OCI-LY7 (cell line): ENCODE measurements around the gene ZMIZ1. TPM values are rescaled to one million over a fixed set of nuclear protein-coding genes. Genes with fewer than 3 reads are reported as not detected.

ENCODE experiments used
- BruUV-seq: library from RNA; stranded (reverse); fragments of 400-500 nt; replicated peaks from 2 replicates; lab custom pipeline; 2021; lab: Mats Ljungman, UMichigan
- CTCF ChIA-PET: fragments of 300-600 bp; sonication (Branson Sonifier 250); formaldehyde crosslinking; loops from one replicate; lab custom pipeline; 2022; ENCODE audit warnings: antibody characterized with exemption; ENCODE audit not compliant: unreplicated experiment; lab: Charles Lee
- POLR2A ChIA-PET: fragments of 300-600 bp; sonication (Branson Sonifier 250); formaldehyde crosslinking; loops from one replicate; lab custom pipeline; 2022; ENCODE audit warnings: antibody characterized with exemption; lab: Charles Lee
- DNase-seq: peaks from one replicate; pipeline ENCODE4 v3.0.0-alpha.2; 2015; ENCODE audit warnings: low spot score
- H2AFZ ChIP-seq: fragments of 200-600 bp; sonication (generic), shearing (Covaris generic); 2 replicates; pipeline ENCODE4 v1.6.1; 2014; ENCODE audit warnings: mild to moderate bottlenecking, antibody characterized with exemption, low read length, moderate library complexity
- H3K27ac ChIP-seq: fragments of 200-600 bp; sonication (generic); 2 replicates; pipeline ENCODE4 v1.5.1; 2014; ENCODE audit warnings: mixed run types, low read depth, mild to moderate bottlenecking, moderate library complexity, low read length, inconsistent platforms; ENCODE audit not compliant: poor library complexity, severe bottlenecking
- H3K36me3 ChIP-seq: fragments of 200-600 bp; sonication (generic); 2 replicates; pipeline ENCODE4 v1.6.1; 2014; ENCODE audit warnings: mild to moderate bottlenecking, antibody characterized with exemption, low read length, moderate library complexity, mixed read lengths; ENCODE audit not compliant: insufficient read depth
- H3K4me1 ChIP-seq: fragments of 200-600 bp; sonication (generic); 2 replicates; pipeline ENCODE4 v1.5.1; 2014; ENCODE audit warnings: mild to moderate bottlenecking, low read length; ENCODE audit not compliant: insufficient read depth, poor library complexity, severe bottlenecking
- H3K4me2 ChIP-seq: fragments of 200-600 bp; sonication (generic); 2 replicates; pipeline ENCODE4 v1.6.1; 2014; ENCODE audit warnings: mild to moderate bottlenecking, low read length
- H3K4me3 ChIP-seq: fragments of 200-600 bp; sonication (generic); 2 replicates; pipeline ENCODE4 v1.5.1; 2014; ENCODE audit warnings: mild to moderate bottlenecking, low read depth, low read length; ENCODE audit not compliant: poor library complexity, severe bottlenecking
- H3K79me2 ChIP-seq: fragments of 200-600 bp; sonication (generic); 2 replicates; pipeline ENCODE4 v1.6.1; 2016; ENCODE audit warnings: low read depth, mild to moderate bottlenecking, low read length, moderate library complexity, mixed read lengths; ENCODE audit not compliant: insufficient read depth
- H3K9me2 ChIP-seq: fragments of 200-600 bp; sonication (generic); 2 replicates; pipeline ENCODE4 v1.6.1; 2016; ENCODE audit warnings: mild to moderate bottlenecking, low read length, mixed read lengths; ENCODE audit not compliant: insufficient read depth
- H3K9me3 ChIP-seq: fragments of 200-600 bp; sonication (generic); 2 replicates; pipeline ENCODE4 v1.6.1; 2014; ENCODE audit warnings: mild to moderate bottlenecking, mixed run types, low read length, mixed read lengths
- H4K20me1 ChIP-seq: fragments of 200-600 bp; sonication (generic); 2 replicates; pipeline ENCODE4 v1.6.1; 2014; ENCODE audit warnings: mild to moderate bottlenecking, antibody characterized with exemption, low read length, moderate library complexity, mixed read lengths; ENCODE audit not compliant: insufficient read depth
- EZH2phosphoT487 ChIP-seq: fragments of 200-600 bp; sonication (generic); IDR thresholded peaks from 2 replicates; pipeline ENCODE4 v1.6.1; 2018; ENCODE audit warnings: low read depth, borderline replicate concordance, mild to moderate bottlenecking, mixed run types, antibody characterized with exemption, low read length, moderate library complexity, mixed read lengths
- intact Hi-C: fragments of 100-400 bp; cut with micrococcal nuclease; formaldehyde crosslinking; loops from one replicate; pipeline ENCODE4 v1.10.0; 2022; ENCODE audit not compliant: unreplicated experiment
- total RNA-seq, 2 experiments: library from RNA; depleted of rRNA in 1 of 2; stranded (reverse); fragments of >200 nt in 1 of 2; shearing (Covaris generic) in 1 of 2; gene quantifications; 2 replicates each; pipeline ENCODE4 v1.2.3, GENCODE V29; 2014 to 2022
- TF ChIP-seq, protein P1 (sequence below): fragments of 200-600 bp; sonication (generic); conservative IDR thresholded peaks from 2 replicates; pipeline ENCODE4 v1.5.1; 2014; ENCODE audit warnings: mild to moderate bottlenecking, antibody characterized with exemption, low read length, moderate library complexity, mixed read lengths

The ZMIZ1 gene
- total RNA-seq, 2 experiments from 2014 or later, result 20.4 to 66.9 TPM

DNA sequence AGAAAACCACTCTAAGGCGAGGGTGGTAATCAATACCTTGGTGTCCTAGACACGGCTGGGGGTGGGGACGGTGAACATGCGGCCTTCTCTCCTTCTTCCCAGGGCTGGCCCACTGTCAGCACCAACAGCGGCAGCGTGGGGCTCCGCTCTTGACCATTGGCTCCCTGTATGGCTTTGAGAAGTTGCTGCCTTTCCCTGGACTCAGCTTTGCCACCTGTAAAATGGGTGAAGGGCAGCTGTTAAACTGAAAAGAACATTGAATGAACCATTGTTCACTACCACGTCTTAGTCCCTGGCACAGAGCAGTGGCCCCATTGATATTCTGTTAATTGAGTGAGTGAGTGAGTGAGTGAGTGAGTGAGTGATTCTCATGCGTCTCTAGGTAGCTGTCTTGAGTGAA is 95.3 kb downstream of the ZMIZ1 start:
- TF ChIP-seq, protein P1, sequence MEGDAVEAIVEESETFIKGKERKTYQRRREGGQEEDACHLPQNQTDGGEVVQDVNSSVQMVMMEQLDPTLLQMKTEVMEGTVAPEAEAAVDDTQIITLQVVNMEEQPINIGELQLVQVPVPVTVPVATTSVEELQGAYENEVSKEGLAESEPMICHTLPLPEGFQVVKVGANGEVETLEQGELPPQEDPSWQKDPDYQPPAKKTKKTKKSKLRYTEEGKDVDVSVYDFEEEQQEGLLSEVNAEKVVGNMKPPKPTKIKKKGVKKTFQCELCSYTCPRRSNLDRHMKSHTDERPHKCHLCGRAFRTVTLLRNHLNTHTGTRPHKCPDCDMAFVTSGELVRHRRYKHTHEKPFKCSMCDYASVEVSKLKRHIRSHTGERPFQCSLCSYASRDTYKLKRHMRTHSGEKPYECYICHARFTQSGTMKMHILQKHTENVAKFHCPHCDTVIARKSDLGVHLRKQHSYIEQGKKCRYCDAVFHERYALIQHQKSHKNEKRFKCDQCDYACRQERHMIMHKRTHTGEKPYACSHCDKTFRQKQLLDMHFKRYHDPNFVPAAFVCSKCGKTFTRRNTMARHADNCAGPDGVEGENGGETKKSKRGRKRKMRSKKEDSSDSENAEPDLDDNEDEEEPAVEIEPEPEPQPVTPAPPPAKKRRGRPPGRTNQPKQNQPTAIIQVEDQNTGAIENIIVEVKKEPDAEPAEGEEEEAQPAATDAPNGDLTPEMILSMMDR, result no peak
- TF ChIP-seq EZH2phosphoT487, result no peak
- Histone ChIP-seq H3K27ac (no peak overlapping the region), H3K9me3 (no peaks in the 10 kb centered on the region), H3K36me3 (no peaks in the 10 kb centered on the region), H3K4me1 (no peaks in the 10 kb centered on the region), H3K79me2 (no peaks in the 10 kb centered on the region), H3K4me2 (no peak overlapping the region), H4K20me1 (no peaks in the 10 kb centered on the region; the same call in 1 of the 2 replicates), H3K4me3 (no peak overlapping the region), H2AFZ (no peak overlapping the region), H3K9me2 (no peaks in the 10 kb centered on the region)
- CTCF ChIA-PET, result no interaction called here
- POLR2A ChIA-PET, result interaction anchor here (0.6 to 0.7 kb wide), 3 partner anchors 154 to 983 kb away, joined by 3 to 9 read pairs (median 4); no protein-coding TSS in a partner anchor
- intact Hi-C loops, result no loop called here
- no peak for DNase-seq
- BruUV-seq, result no TSS peak

DNA sequence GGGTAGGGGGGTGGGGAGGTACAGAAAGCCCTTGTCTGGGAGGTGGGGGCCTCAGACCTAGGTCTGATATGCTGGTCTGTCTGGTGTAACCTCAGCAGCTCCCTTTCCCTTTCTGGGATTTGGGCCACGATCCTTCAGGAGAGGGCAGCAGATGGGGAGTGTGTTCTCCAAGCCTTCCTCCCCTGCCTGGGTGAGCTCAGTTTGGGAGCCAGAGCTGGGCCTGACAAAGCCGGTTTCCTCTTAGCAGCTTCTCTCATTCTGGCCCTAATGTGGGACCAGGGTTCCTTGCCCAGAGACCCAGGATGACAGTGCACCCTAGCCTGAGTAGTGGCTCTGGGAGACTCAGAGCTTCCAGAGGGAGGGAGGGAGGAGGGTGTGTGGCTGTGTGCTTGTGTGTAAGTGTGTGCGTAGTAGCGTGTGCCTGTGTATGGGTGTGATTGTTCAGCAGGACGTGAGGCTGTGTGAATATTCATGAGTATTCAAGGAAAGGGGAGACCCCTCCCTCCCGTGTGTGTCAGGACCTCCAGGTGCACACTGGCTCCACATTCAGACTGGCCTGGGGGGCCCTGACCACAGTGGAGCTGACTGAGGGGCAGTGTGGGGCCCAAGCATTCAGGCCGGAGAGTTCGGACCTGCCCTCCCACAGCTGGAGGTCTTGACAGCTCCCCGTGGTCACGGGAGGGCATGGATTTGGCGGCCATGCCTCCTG is 96.5 kb downstream of the ZMIZ1 start:
- no peaks in the 10 kb centered on the region for H3K9me3 ChIP-seq
- H4K20me1 ChIP-seq, result no peaks in the 10 kb centered on the region; the same call in 1 of the 2 replicates
- H3K79me2 ChIP-seq, result no peaks in the 10 kb centered on the region
- no peaks in the 10 kb centered on the region for H3K4me1 ChIP-seq
- no peak for DNase-seq
- H3K4me2 ChIP-seq, result no peak overlapping the region
- no peak overlapping the region for H3K27ac ChIP-seq
- H2AFZ ChIP-seq, result no peak overlapping the region
- H3K4me3 ChIP-seq, result no peak overlapping the region
- TF ChIP-seq, protein P1, result no peak
- TF ChIP-seq EZH2phosphoT487, result no peak
- no peaks in the 10 kb centered on the region for H3K9me2 ChIP-seq
- ChIA-PET CTCF (interaction anchor here (0.6 kb wide), 1 partner anchor 84 kb away, joined by 3 read pairs; no protein-coding TSS in a partner anchor), POLR2A (interaction anchor here (0.6 kb wide), 1 partner anchor 19 kb away, joined by 3 read pairs; no protein-coding TSS in a partner anchor)
- H3K36me3 ChIP-seq, result no peaks in the 10 kb centered on the region
- intact Hi-C loops, result no loop called here
- BruUV-seq, result no TSS peak

DNA sequence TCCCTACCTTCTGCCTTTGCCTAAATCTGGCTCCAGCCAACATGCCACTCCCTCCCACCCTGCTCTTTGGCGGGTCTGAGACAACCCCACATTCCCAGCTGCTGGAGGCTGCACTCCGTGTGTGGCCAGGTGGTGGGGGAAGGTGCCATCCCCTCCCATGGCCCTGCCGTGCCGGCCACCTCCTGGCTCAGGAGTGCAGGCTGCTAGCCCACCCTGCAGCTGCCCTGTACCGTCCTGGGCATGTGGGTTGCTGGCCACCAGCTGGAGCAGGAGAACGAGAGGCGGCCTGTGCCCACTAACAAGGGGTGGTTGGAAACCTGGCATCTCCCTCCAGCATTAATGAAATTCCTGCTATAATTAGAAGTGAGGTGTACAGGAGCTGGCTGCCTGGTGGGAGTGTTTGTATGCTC is 97.6 kb downstream of the ZMIZ1 start:
- BruUV-seq, result no TSS peak
- Histone ChIP-seq H3K36me3 (no peaks in the 10 kb centered on the region), H3K9me3 (no peaks in the 10 kb centered on the region), H3K4me2 (no peak overlapping the region), H4K20me1 (no peaks in the 10 kb centered on the region; the same call in 1 of the 2 replicates), H3K79me2 (no peaks in the 10 kb centered on the region), H3K4me1 (no peaks in the 10 kb centered on the region), H3K27ac (no peak overlapping the region), H2AFZ (no peak overlapping the region), H3K4me3 (no peak overlapping the region), H3K9me2 (no peaks in the 10 kb centered on the region)
- CTCF ChIA-PET, result no interaction called here
- TF ChIP-seq EZH2phosphoT487, result no peak
- TF ChIP-seq, protein P1, result no peak
- POLR2A ChIA-PET, result interaction anchor here (0.5 kb wide), 1 partner anchor 86 kb away, joined by 4 read pairs; no protein-coding TSS in a partner anchor
- intact Hi-C loops, result no loop called here
- DNase-seq, result no peak
